Effector memory CD8-positive, alpha-beta T cell (primary cell): Measurements from ENCODE around the gene TLE5.

ENCODE experiments used
- ATAC-seq: fragments of 150-1000 bp; cut with Tn5 transposase; replicated peaks from 2 replicates; pipeline ENCODE4 v1.10.0; 2021; ENCODE audit warnings: mild to moderate bottlenecking, moderate library complexity
- DNase-seq, 3 experiments: peaks; one replicate each; pipeline ENCODE4 v3.0.0; 2021
- H3K27ac Mint-ChIP-seq, 2 donors: one replicate each; pipeline ENCODE4 v1.8.0; 2022; ENCODE audit warnings: mild to moderate bottlenecking in 2 of 2, mixed read lengths in 2 of 2, moderate library complexity in 2 of 2
- H3K27me3 Mint-ChIP-seq, 2 donors: one replicate each; pipeline ENCODE4 v1.8.0; 2022; ENCODE audit warnings: mixed read lengths in 2 of 2
- H3K36me3 Mint-ChIP-seq: one replicate; pipeline ENCODE4 v1.8.0; 2022; ENCODE audit warnings: mild to moderate bottlenecking, moderate library complexity, mixed read lengths; ENCODE audit not compliant: insufficient read depth
- H3K4me1 Mint-ChIP-seq, 2 donors: one replicate each; pipeline ENCODE4 v1.8.0; 2022; ENCODE audit warnings: low read depth in 2 of 2, mixed read lengths in 2 of 2
- H3K4me3 Mint-ChIP-seq, 2 donors: one replicate each; pipeline ENCODE4 v1.8.0; 2022; ENCODE audit warnings: mild to moderate bottlenecking in 2 of 2, mixed read lengths in 2 of 2, moderate library complexity in 2 of 2
- H3K9me3 Mint-ChIP-seq, 2 donors: one replicate each; pipeline ENCODE4 v1.8.0; 2022; ENCODE audit warnings: mixed read lengths in 2 of 2

The TLE5 gene

DNA sequence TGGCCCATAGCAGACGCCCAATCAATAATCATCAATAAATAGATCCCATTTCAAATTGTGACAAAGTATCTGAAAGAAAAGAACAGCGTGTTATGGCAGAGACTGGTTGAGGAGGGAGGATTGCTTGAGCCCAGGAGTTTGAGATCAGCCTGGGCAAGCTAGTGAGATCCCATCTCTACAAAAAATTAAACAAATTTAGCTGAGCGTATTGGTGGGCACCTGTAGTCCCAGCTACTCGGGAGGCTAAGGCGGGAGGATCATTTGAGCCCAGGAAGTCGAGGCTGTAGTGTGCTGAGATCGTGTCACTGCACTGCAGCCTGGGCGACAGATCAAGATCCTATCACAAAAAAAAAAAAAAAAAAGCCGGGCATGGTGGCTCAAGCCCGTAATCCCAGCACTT lies 25.5 kb upstream of the TLE5 start:
- no peaks in the 10 kb centered on the region for H3K9me3 Mint-ChIP-seq
- peaks cover 4% of the 10 kb centered on the region for H3K36me3 Mint-ChIP-seq
- H3K27me3 Mint-ChIP-seq = no peaks in the 10 kb centered on the region
- H3K4me1 Mint-ChIP-seq = no peaks in the 10 kb centered on the region
- H3K27ac Mint-ChIP-seq = no peak overlapping the region
- no peak for DNase-seq
- no peak overlapping the region for H3K4me3 Mint-ChIP-seq
- no peak for ATAC-seq

- Mint-ChIP-seq H3K27me3 (no peaks in the 10 kb centered on the region), H3K27ac (no peak overlapping the region), H3K4me1 (no peaks in the 10 kb centered on the region), H3K9me3 (no peaks in the 10 kb centered on the region), H3K36me3 (no peaks in the 10 kb centered on the region), H3K4me3 (no peak overlapping the region)
- ATAC-seq (no peak), DNase-seq (no peak)
These were observed 22.6 kb upstream of the TLE5 start for GRCh38 chr19:3084943-3085342.

DNA sequence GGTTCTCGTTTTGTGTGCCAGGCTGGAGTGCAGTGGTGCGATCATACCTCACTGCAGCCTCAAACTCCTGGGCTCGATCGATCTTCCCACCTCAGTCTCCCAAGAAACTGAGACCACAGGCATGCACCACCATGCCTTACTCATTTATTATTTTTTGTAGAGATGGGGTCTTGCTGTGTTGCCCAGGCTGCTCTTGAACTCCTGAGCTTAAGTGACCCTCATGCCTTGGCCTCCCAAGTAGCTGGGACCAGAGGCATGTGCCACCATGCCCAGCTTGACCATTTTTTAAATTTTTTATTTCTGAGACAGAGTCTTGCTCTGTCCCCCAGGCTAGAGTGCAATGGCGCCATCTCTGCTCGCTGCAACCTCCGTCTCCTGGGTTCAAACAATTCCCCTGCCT lies 21.7 kb upstream of the TLE5 start:
- Mint-ChIP-seq H3K9me3 (no peaks in the 10 kb centered on the region), H3K36me3 (no peaks in the 10 kb centered on the region), H3K27ac (no peak overlapping the region), H3K27me3 (no peaks in the 10 kb centered on the region), H3K4me1 (no peaks in the 10 kb centered on the region), H3K4me3 (no peak overlapping the region)
- no peak for ATAC-seq
- no peak for DNase-seq

DNA sequence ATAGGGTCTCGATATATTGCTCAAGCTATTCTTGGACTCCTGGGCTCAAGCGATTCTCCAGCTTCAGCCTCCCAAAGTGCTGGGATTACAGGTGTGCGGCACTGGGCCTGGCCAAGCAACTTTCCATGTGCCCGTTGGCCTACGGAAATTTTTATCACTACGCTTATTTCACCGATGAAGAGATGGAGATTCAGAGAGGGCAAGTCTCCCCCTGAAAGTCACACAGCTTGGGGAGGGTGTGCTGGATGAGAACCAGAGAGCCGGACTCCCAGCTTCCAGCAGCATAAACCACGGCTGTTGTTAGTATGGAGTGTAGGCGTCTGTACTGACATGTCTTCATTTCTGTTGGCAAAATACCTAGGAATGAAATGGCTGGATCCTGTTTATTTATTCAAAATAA lies 20.0 kb upstream of the TLE5 start:
- Mint-ChIP-seq H3K4me1 (no peaks in the 10 kb centered on the region), H3K4me3 (no peak overlapping the region), H3K36me3 (no peaks in the 10 kb centered on the region)

DNA sequence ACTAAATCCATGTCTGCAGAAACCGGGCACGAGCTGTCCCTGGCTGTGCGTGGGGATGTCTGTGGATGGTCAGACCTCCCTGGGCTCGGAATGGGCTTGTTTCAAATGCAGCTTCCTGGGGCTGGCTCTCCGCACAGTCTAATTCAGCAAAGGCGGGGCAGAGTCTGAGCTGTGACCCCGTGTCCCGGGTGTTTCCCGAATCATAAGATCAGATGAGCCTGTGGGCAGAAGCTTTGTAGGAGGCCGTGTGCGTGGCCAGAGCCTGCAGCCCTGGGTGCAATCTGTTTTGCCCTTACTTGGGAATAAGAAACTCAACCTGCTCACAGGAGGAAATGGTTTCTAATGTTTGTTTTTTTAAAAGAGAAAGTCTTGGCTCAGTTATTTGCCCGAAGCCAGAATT lies 18.0 kb upstream of the TLE5 start:
- H3K27me3 Mint-ChIP-seq = no peaks in the 10 kb centered on the region
- H3K9me3 Mint-ChIP-seq = no peaks in the 10 kb centered on the region
- H3K36me3 Mint-ChIP-seq = no peaks in the 10 kb centered on the region
- no peak for DNase-seq
- no peak overlapping the region for H3K4me3 Mint-ChIP-seq
- H3K4me1 Mint-ChIP-seq = peaks cover 4 to 5% of the 10 kb centered on the region in 2 donors
- no peak overlapping the region for H3K27ac Mint-ChIP-seq
- no peak for ATAC-seq

More for the DNA sequence above, 20.0 kb upstream of the TLE5 start:
- H3K27me3 Mint-ChIP-seq = no peaks in the 10 kb centered on the region
- ATAC-seq (no peak), DNase-seq (no peak)
- H3K27ac Mint-ChIP-seq = no peak overlapping the region
- H3K9me3 Mint-ChIP-seq = no peaks in the 10 kb centered on the region

- ATAC-seq (no peak), DNase-seq (no peak)
- no peak overlapping the region for H3K27ac Mint-ChIP-seq
- no peaks in the 10 kb centered on the region for H3K27me3 Mint-ChIP-seq
- no peaks in the 10 kb centered on the region for H3K36me3 Mint-ChIP-seq
- H3K9me3 Mint-ChIP-seq = no peaks in the 10 kb centered on the region
- peaks cover 4 to 5% of the 10 kb centered on the region in 2 donors for H3K4me1 Mint-ChIP-seq
- no peak overlapping the region for H3K4me3 Mint-ChIP-seq
These were observed 17.3 kb upstream of the TLE5 start for GRCh38 chr19:3079578-3079977.

DNA sequence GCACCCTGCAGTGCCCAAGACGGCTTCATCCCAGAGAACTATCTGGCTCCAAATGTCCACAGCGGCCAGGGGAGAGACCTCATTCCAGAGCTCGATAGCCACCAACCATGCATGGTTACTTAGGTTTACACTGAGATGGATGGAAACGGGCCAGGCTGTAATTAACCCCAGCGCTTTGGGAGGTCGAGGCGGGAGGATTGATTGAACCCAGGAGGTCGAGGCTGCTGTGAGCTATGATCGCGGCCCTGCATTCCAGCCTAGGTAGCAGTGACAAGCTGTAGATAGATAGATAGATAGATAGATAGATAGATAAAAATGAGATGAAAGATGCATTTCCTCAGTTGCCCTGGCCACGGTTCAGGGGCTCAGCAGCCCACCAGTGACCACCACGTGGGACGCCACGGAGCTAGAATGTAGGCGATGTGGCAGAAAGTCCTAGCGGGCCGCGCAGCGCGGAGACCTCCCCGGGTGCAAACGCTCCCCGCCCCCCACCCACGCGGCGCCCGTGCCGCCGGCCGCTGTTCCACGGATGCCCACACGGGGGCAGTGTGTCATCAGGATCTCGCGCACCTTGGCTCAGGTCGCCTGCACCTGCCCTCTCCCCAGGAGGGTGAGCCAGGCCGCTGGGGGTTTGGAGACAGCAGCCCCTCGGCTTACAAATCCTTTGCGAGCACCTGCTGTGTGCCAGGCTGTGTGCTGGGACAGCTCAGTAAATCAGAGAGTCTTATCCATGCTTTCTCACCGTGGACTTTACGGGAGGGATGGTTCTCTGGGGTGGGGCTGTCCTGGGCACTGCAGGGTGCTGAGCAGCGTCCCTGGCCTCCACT lies 13.5 kb upstream of the TLE5 start:
- ATAC-seq (peak; percentile 98), DNase-seq (peak; percentile 69 to 72 (median 69))
- H3K4me3 Mint-ChIP-seq = peak overlapping the region; percentile 33 to 53
- H3K27ac Mint-ChIP-seq = no peak overlapping the region
- H3K4me1 Mint-ChIP-seq = peaks cover 4 to 5% of the 10 kb centered on the region in 2 donors
- no peaks in the 10 kb centered on the region for H3K36me3 Mint-ChIP-seq
- H3K27me3 Mint-ChIP-seq = no peaks in the 10 kb centered on the region
- H3K9me3 Mint-ChIP-seq = no peaks in the 10 kb centered on the region

DNA sequence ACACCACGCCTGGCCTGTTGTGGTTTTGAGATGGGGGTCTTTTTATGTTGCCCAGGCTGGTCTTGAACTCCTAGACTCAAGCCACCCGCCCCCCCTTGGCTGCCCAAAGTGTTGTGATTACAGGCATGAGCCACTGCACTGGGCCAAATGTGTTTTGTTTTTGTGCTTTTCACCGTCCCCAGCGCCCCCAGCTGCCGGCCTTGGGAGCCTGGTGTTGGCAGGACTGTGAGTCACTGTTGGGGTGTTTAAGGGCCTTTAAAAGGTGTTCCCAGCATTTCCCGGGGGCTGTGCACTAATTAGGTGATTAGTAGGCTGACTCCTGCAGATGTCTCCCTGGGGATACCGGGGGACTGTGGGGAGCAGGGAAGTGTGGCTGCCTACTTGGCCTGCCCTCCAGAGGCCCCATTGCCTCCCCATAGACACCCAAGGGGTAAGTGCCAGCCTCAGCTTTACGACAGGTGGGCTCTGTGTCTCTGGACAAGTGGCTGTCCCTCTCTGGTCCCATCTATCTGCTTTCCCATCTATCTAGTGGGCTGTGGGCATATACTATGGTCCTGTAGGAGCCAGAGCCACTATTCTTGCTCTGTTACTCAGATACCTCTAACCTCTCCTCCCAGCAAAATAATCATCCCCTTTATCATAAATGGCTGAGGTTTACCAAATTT lies 11.8 kb upstream of the TLE5 start:
- Mint-ChIP-seq H3K36me3 (no peaks in the 10 kb centered on the region), H3K4me1 (peaks cover 4 to 5% of the 10 kb centered on the region in 2 donors), H3K4me3 (no peak overlapping the region), H3K27ac (no peak overlapping the region), H3K27me3 (no peaks in the 10 kb centered on the region), H3K9me3 (no peaks in the 10 kb centered on the region)
- DNase-seq (no peak), ATAC-seq (no peak)

DNA sequence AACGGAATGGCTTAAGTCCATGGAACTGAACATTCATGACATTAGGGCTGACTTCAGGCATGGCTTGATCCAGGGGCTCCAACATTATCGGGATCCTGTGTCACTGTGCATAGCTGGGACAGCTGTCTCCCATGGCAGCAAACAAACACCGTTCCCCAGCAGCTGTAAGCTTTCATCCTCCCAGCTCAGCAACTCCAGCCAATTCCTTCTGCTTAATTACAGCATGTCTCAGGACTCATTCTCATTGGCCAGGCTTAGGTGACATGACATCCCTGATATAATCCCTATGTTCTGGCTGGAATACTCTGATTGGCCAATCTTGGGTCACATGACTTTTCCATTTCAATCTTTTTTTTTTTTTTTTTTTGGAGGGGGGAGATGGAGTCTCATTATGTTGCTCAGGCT lies 10.9 kb upstream of the TLE5 start:
- ATAC-seq (no peak), DNase-seq (no peak)
- Mint-ChIP-seq H3K27ac (no peak overlapping the region), H3K4me1 (peaks cover 4 to 5% of the 10 kb centered on the region in 2 donors), H3K36me3 (no peaks in the 10 kb centered on the region), H3K27me3 (no peaks in the 10 kb centered on the region), H3K4me3 (no peak overlapping the region), H3K9me3 (no peaks in the 10 kb centered on the region)

DNA sequence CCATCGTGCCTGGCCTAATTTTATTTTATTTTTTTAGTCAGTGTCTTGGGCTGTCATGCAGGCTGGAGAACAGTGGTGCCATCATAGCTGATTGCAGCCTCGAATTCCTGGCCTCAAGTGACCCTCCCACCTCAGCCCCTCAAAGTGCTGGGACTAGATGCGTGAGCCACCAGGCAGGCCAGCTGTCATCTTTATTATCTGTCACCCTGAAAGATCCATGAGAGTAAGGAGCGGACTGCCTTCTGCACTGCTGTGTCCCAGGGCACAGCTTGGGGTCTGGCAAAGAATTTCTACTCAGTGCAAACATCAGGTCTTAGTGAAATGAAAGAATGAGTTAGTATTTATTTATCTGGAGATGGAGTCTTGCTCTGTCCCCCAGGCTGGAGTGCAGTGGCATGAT lies 9.5 kb upstream of the TLE5 start:
- H3K27me3 Mint-ChIP-seq = no peaks in the 10 kb centered on the region
- ATAC-seq (no peak), DNase-seq (no peak)
- H3K4me1 Mint-ChIP-seq = peaks cover 4 to 5% of the 10 kb centered on the region in 2 donors
- no peak overlapping the region for H3K27ac Mint-ChIP-seq
- H3K9me3 Mint-ChIP-seq = no peaks in the 10 kb centered on the region
- H3K36me3 Mint-ChIP-seq = no peaks in the 10 kb centered on the region
- no peak overlapping the region for H3K4me3 Mint-ChIP-seq

DNA sequence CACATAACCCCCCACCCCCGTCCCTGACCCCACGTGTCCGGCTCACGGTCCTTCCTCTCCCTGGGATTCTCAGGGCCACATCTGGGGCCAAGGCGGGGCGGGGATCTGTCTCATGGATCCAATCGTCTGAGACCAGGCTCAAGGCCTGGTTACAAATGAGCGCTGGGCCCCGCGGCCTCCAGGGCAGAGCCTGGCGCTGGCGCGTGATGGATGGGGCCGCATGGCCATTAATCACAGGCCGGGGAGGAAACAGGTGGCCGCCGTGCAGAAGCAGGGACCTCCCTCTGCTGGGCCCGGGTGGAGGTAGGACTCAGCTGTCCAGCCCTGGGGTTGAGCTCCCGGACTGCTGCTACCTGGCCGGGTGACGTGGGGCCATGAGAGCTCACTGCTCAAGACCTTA lies 5.8 kb upstream of the TLE5 start:
- H3K4me1 Mint-ChIP-seq = peaks cover 5 to 10% of the 10 kb centered on the region in 2 donors
- no peak for ATAC-seq
- H3K4me3 Mint-ChIP-seq = no peak overlapping the region
- peaks cover 5% of the 10 kb centered on the region for H3K36me3 Mint-ChIP-seq
- no peak overlapping the region for H3K27ac Mint-ChIP-seq
- H3K27me3 Mint-ChIP-seq = no peaks in the 10 kb centered on the region
- H3K9me3 Mint-ChIP-seq = no peaks in the 10 kb centered on the region
- DNase-seq = no peak

GRCh38 chr19:3067563-3067962 lies 5.3 kb upstream of the TLE5 start:
- no peak overlapping the region for H3K4me3 Mint-ChIP-seq
- H3K27me3 Mint-ChIP-seq = no peaks in the 10 kb centered on the region
- DNase-seq = no peak
- no peaks in the 10 kb centered on the region for H3K9me3 Mint-ChIP-seq
- H3K36me3 Mint-ChIP-seq = peaks cover 7% of the 10 kb centered on the region
- H3K27ac Mint-ChIP-seq = peak overlapping the region in 1 of 2 donors; percentile 46
- ATAC-seq = no peak
- H3K4me1 Mint-ChIP-seq = peaks cover 8 to 15% of the 10 kb centered on the region in 2 donors

DNA sequence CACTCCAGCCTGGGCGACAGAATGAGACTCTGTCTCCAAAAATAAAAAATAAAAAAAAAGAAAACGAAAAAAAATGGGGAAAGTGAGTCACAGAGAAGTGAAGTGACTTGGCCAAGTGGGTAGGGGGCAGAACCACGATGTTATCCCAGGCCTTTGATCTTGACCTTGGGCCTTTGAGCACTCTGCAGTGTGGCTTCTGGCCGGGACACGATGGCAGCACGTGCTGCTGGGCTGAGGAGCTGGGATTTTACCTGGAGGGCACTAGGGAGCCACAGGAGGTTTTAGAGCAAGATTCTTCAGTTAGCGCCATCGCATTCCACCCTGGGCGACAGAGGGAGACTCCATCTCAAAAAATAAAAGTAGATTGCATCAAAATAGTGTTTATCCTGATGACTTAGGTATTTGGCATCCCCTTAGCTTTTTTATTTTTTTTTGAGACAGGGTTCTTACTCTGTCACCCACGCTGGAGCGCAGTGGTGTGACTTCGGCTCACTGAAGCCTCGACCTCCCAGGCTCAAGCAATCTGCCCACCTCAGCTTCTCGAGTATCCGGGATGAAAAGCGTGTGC lies 4.3 kb upstream of the TLE5 start:
- Mint-ChIP-seq H3K4me3 (no peak overlapping the region), H3K27ac (no peak overlapping the region), H3K27me3 (no peaks in the 10 kb centered on the region), H3K4me1 (peaks cover 8 to 15% of the 10 kb centered on the region in 2 donors), H3K36me3 (peaks cover 8% of the 10 kb centered on the region), H3K9me3 (no peaks in the 10 kb centered on the region)
- ATAC-seq (no peak), DNase-seq (no peak)
